ENCODE measurements around the gene PIK3AP1. TPM values are rescaled to one million over a fixed set of nuclear protein-coding genes. Genes with fewer than 3 reads are reported as not detected.

PIK3AP1 gene
- total and polyA plus RNA-seq, 2 of the 8 experiments (the other 6 are each of a cell fraction or from before 2014, with no cell fraction given), result 1.9 to 4.5 TPM

GRCh38 chr10:96657385-96657784, 62.9 kb downstream of the PIK3AP1 start:
- Histone ChIP-seq H3K4ac (replicated peaks; ENCODE audit: insufficient read length, low read depth, low read length) (no peak overlapping the region), H4K91ac (replicated peaks; ENCODE audit: insufficient read length, low read length) (no peak overlapping the region), H3K27ac (ENCODE audit: low read depth, low read length) (no peak overlapping the region), H3K4me1 (replicated peaks in 1 of 4; ENCODE audit: control insufficient read depth in 3 of 4, insufficient read depth in 4 of 4, low read length in 3 of 4) (peaks cover 0 to 3% (median 1%) of the 10 kb centered on the region in 4 experiments; a peak in 3 of 7 replicates), H2AFZ (ENCODE audit: low read length) (no peak overlapping the region), H3K4me2 (ENCODE audit: insufficient read depth in 1 of 2, low read depth in 2 of 2, low read length in 2 of 2) (no peak overlapping the region), H2BK120ac (replicated peaks; ENCODE audit: low read depth, low read length) (no peak overlapping the region), H3K23ac (ENCODE audit: insufficient read length) (no peak overlapping the region), H3K79me2 (ENCODE audit: control insufficient read depth in 1 of 2, insufficient read depth in 2 of 2, low read length in 2 of 2) (no peaks in the 10 kb centered on the region), H3K36me3 (ENCODE audit: control insufficient read depth in 2 of 4, insufficient read depth in 4 of 4, low read length in 3 of 4) (no peaks in the 10 kb centered on the region), H4K8ac (ENCODE audit: extremely low read depth, insufficient read depth, low read length) (no peak overlapping the region), H2BK20ac (ENCODE audit: low read length) (no peak overlapping the region), H3K9me3 (ENCODE audit: insufficient read depth in 2 of 2, low read depth in 1 of 2, low read length in 1 of 2) (peaks cover 0 to 3% of the 10 kb centered on the region in 2 experiments; a peak in 1 of 4 replicates), H3K27me3 (replicated peaks in 1 of 4; ENCODE audit: control insufficient read depth in 3 of 4, extremely low read depth in 1 of 4, insufficient read depth in 3 of 4, low read length in 3 of 4) (no peaks in the 10 kb centered on the region), H3K18ac (ENCODE audit: extremely low read depth, low read length) (no peak overlapping the region), H3K23me2 (ENCODE audit: low read depth, low read length) (no peaks in the 10 kb centered on the region), H4K5ac (ENCODE audit: insufficient read length, low read depth, low read length) (no peak overlapping the region), H3K4me3 (ENCODE audit: extremely low read depth in 1 of 4, insufficient read depth in 2 of 4, low read depth in 3 of 4, low read length in 4 of 4) (no peak overlapping the region), H2BK15ac (ENCODE audit: low read length) (no peak overlapping the region), H3K79me1 (ENCODE audit: low read depth, low read length) (no peaks in the 10 kb centered on the region), H3K9ac (replicated peaks in 1 of 4; ENCODE audit: extremely low read depth in 1 of 4, low read depth in 3 of 4, low read length in 3 of 4) (no peak overlapping the region), H3K56ac (replicated peaks; ENCODE audit: insufficient read length, low read depth, low read length) (no peak overlapping the region), H3K14ac (ENCODE audit: insufficient read length) (no peak overlapping the region), H4K20me1 (replicated peaks in 1 of 2; ENCODE audit: control insufficient read depth in 1 of 2, insufficient read depth in 2 of 2, low read length in 2 of 2) (no peaks in the 10 kb centered on the region), H2BK12ac (ENCODE audit: low read depth, low read length) (no peak overlapping the region), H2BK5ac (ENCODE audit: low read depth, low read length) (no peak overlapping the region), H2AK5ac (ENCODE audit: low read depth, low read length) (no peak overlapping the region)
- TF ChIP-seq SAP30 (IDR thresholded peaks at IDR 0.05; ENCODE audit: insufficient read depth, insufficient replicate concordance, low read length), result no peak
- no peak for TF ChIP-seq CHD1 (IDR thresholded peaks at IDR 0.05; ENCODE audit: low read depth, low read length)
- no peak for TF ChIP-seq CHD2 (IDR thresholded peaks at IDR 0.05; ENCODE audit: low read length)
- TF ChIP-seq NANOG (IDR thresholded peaks at IDR 0.05; ENCODE audit: insufficient read depth, low read depth, low read length, poor library complexity, severe bottlenecking), result no peak
- no peak for TF ChIP-seq TAF1 (IDR thresholded peaks at IDR 0.05; ENCODE audit: low read depth, low read length)
- TF ChIP-seq TCF12 (IDR thresholded peaks at IDR 0.05; ENCODE audit: low read depth, low read length), result no peak
- no peak for TF ChIP-seq POLR2AphosphoS5 (IDR thresholded peaks at IDR 0.05; ENCODE audit: low read depth, low read length)
- no peak for TF ChIP-seq JUN (IDR thresholded peaks at IDR 0.05; ENCODE audit: low read depth, low read length)
- no peak for TF ChIP-seq SIX5 (IDR thresholded peaks at IDR 0.05; ENCODE audit: low read depth, low read length)
- no peak for DNase-seq (ENCODE audit: low read depth in 1 of 2, low spot score in 2 of 2)
- FAIRE-seq, result no peak
- ChIA-PET POLR2A (ENCODE audit: partially characterized antibody) (interaction anchor here (0.5 kb wide), 1 partner anchor 25 kb away, joined by 3 read pairs; no protein-coding TSS in a partner anchor), CTCF (ENCODE audit: partially characterized antibody) (interaction anchor here (1.2 kb wide), 1 partner anchor 13 kb away, joined by 3 read pairs; no protein-coding TSS in a partner anchor)
- WGBS, 2 experiments (ENCODE audit: extremely low coverage in 1 of 2, insufficient coverage in 1 of 2, insufficient read length in 1 of 2, insufficient replicate concordance in 2 of 2, low coverage in 1 of 2, low lambda C conversion rate in 2 of 2, missing lambda C conversion rate in 1 of 2), result 83% methylated on average over 1 of the region's 1 CpG; no CpG with 5 or more reads in 1 of the 2 experiments

Measured in H1 (cell line).